ENCODE results near the gene GALC. TPM values are rescaled to one million over a fixed set of nuclear protein-coding genes. Genes with fewer than 3 reads are reported as not detected.

The GALC gene
- total RNA-seq (10 to 100 TPM; 17.2 to 20.5 (median 18.6) TPM), total RNA-seq (8.6 to 51.6 (median 29.1) reads per million in 29 experiments)
- total RNA-seq (2013), result 29.8 TPM

DNA sequence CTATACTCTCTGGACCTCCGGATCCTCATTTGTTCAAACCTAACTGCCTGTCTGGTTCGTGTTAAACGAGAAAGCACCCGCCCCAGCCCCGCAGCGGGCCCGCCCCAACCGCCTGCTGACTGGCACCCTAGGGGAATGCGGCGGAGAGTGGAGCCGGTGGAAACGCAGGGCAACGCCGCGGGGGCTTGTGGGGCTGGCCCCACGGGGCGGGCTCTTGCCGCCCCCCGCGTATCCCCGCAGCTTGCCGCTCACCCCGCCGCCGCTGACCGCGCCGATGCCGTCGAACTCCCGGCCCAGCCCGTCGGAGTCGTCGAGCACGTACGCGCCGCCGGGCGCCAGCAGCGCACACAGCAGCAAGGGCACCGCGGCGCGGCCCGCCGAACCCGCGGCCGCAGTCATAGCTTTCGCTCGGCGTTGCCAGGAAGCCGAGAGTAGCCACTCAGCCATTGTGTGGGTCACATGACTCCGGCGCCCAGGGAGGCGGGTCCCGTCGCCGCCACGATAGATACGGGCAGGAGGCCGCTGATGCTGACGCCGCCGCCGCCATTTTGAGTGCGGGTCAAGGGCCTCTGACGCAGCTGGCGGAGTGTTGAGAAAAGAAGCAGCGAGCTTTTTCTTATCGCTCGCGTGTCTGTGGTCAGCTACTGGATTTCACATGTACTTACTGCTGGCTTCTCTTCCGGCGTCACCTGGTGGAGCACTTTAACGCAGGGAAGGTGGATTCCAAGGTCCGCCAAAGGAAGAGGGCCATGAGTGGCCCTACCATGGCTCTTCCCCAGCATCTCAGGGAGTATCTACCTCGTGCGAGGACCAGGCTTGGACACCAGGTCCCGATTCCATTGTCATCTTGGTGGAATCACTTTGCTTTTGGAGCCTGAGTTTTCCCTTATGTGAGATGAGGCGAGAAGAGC, at the start of gene GALC:
Gene GALC (minus strand): TSS at position 465 of the 911 bp plus-strand sequence. CDS start 18 bp downstream, at position 447.
- ChIA-PET POLR2A (interaction anchor here (0.6 to 2.8 kb wide), 5 partner anchors 13 to 155 kb away, joined by 3 to 33 read pairs (median 4); partner anchors contain the start of gene GPR65 (in 1 of the 2)), CTCF (interaction anchor here (0.6 to 1.5 kb wide), 11 partner anchors 10 to 237 kb away, joined by 3 to 14 read pairs (median 4); partner anchors contain the start of gene GPR65 (in 1 of the 2))
- H3K4me3 Mint-ChIP-seq, result peak within 1 kb of the TSS; percentile 86 to 93 (median 88)
- Histone ChIP-seq H3K27me3 (replicated peaks in 1 of 2; ENCODE audit: control insufficient read depth in 2 of 2, extremely low read depth in 1 of 2, insufficient read depth in 2 of 2, low read length in 1 of 2) (no peaks in the 10 kb centered on the region), H3K36me3 (ENCODE audit: control insufficient read depth in 2 of 2, extremely low read depth in 1 of 2, insufficient read depth in 1 of 2, low read length in 1 of 2) (no peaks in the 10 kb centered on the region), H3K27ac (ENCODE audit: low read length) (peak within 1 kb of the TSS; percentile 98), H3K9me3 (no peaks in the 10 kb centered on the region), H3K4me1 (ENCODE audit: control insufficient read depth in 1 of 2, extremely low read depth in 1 of 2, insufficient read depth in 2 of 2, low read length in 2 of 2) (peaks cover 7 to 31% of the 10 kb centered on the region in 2 experiments), H3K4me3 (ENCODE audit: control insufficient read depth in 1 of 2, extremely low read depth in 1 of 2, low read length in 1 of 2) (peak within 1 kb of the TSS; percentile 66 to 86)
- DNase-seq (peak; percentile 92 to 97 (median 95)), ATAC-seq (replicated peaks in 1 of 4) (peak; percentile 88 to 90 (median 89))
- peak within 1 kb of the TSS; percentile 98 to 99 for H3K27ac Mint-ChIP-seq
- H3K27me3 Mint-ChIP-seq, result no peaks in the 10 kb centered on the region
- no peaks in the 10 kb centered on the region for H3K36me3 Mint-ChIP-seq
- WGBS (ENCODE audit: insufficient coverage), result under 1% methylated on average over 78 of the region's 83 CpGs
- H3K4me1 Mint-ChIP-seq, result peaks cover 75 to 78% (median 75%) of the 10 kb centered on the region in 3 donors
- no peaks in the 10 kb centered on the region for H3K9me3 Mint-ChIP-seq

- no peaks in the 10 kb centered on the region for H3K36me3 Mint-ChIP-seq
- H3K9me3 Mint-ChIP-seq, result no peaks in the 10 kb centered on the region
- peaks cover 0 to 22% (median 11%) of the 10 kb centered on the region in 3 donors for H3K4me1 Mint-ChIP-seq
- H3K4me1 ChIP-seq (ENCODE audit: control insufficient read depth in 1 of 2, extremely low read depth in 1 of 2, insufficient read depth in 2 of 2, low read length in 2 of 2), result no peaks in the 10 kb centered on the region
- ChIA-PET POLR2A (no interaction called here), CTCF (no interaction called here)
- no peaks in the 10 kb centered on the region for H3K27me3 ChIP-seq (replicated peaks in 1 of 2; ENCODE audit: control insufficient read depth in 2 of 2, extremely low read depth in 1 of 2, insufficient read depth in 2 of 2, low read length in 1 of 2)
- DNase-seq, result no peak
- no peaks in the 10 kb centered on the region for H3K36me3 ChIP-seq (ENCODE audit: control insufficient read depth in 2 of 2, extremely low read depth in 1 of 2, insufficient read depth in 1 of 2, low read length in 1 of 2)
- ATAC-seq (replicated peaks in 1 of 4), result no peak
- no peak overlapping the region for H3K27ac Mint-ChIP-seq
- no peak overlapping the region for H3K4me3 Mint-ChIP-seq
- H3K27ac ChIP-seq (ENCODE audit: low read length), result no peak overlapping the region
- no peaks in the 10 kb centered on the region for H3K9me3 ChIP-seq
- 100% methylated on average over 1 of the region's 1 CpG for WGBS (ENCODE audit: insufficient coverage)
- H3K4me3 ChIP-seq (ENCODE audit: control insufficient read depth in 1 of 2, extremely low read depth in 1 of 2, low read length in 1 of 2), result no peak overlapping the region
- no peaks in the 10 kb centered on the region for H3K27me3 Mint-ChIP-seq
Observed at GRCh38 chr14:88040146-88040545, 47.2 kb upstream of the GALC start.

- no peak for ATAC-seq (replicated peaks in 1 of 4)
- Mint-ChIP-seq H3K4me1 (peaks cover 2 to 20% (median 11%) of the 10 kb centered on the region in 3 donors), H3K27ac (no peak overlapping the region), H3K9me3 (no peaks in the 10 kb centered on the region), H3K36me3 (no peaks in the 10 kb centered on the region), H3K27me3 (no peaks in the 10 kb centered on the region), H3K4me3 (no peak overlapping the region)
- H3K4me3 ChIP-seq (ENCODE audit: control insufficient read depth in 1 of 2, extremely low read depth in 1 of 2, low read length in 1 of 2), result no peak overlapping the region
- DNase-seq, result no peak
- H3K27me3 ChIP-seq (replicated peaks in 1 of 2; ENCODE audit: control insufficient read depth in 2 of 2, extremely low read depth in 1 of 2, insufficient read depth in 2 of 2, low read length in 1 of 2), result no peaks in the 10 kb centered on the region
- no peaks in the 10 kb centered on the region for H3K36me3 ChIP-seq (ENCODE audit: control insufficient read depth in 2 of 2, extremely low read depth in 1 of 2, insufficient read depth in 1 of 2, low read length in 1 of 2)
- no CpG with 5 or more reads among the region's 3 CpGs for WGBS (ENCODE audit: insufficient coverage)
- H3K4me1 ChIP-seq (ENCODE audit: control insufficient read depth in 1 of 2, extremely low read depth in 1 of 2, insufficient read depth in 2 of 2, low read length in 2 of 2), result no peaks in the 10 kb centered on the region
- H3K27ac ChIP-seq (ENCODE audit: low read length), result no peak overlapping the region
- CTCF ChIA-PET, result no interaction called here
- POLR2A ChIA-PET, result interaction anchor here in 1 of 2 donors (0.6 kb wide), 1 partner anchor 50 kb away, joined by 3 read pairs; no protein-coding TSS in a partner anchor
- H3K9me3 ChIP-seq, result no peaks in the 10 kb centered on the region
Observed at GRCh38 chr14:88039197-88039596, 46.2 kb upstream of the GALC start.

- Histone ChIP-seq H3K9me3 (no peaks in the 10 kb centered on the region), H3K36me3 (ENCODE audit: control insufficient read depth in 2 of 2, extremely low read depth in 1 of 2, insufficient read depth in 1 of 2, low read length in 1 of 2) (no peaks in the 10 kb centered on the region), H3K4me3 (ENCODE audit: control insufficient read depth in 1 of 2, extremely low read depth in 1 of 2, low read length in 1 of 2) (no peak overlapping the region), H3K27ac (ENCODE audit: low read length) (no peak overlapping the region), H3K4me1 (ENCODE audit: control insufficient read depth in 1 of 2, extremely low read depth in 1 of 2, insufficient read depth in 2 of 2, low read length in 2 of 2) (no peaks in the 10 kb centered on the region), H3K27me3 (replicated peaks in 1 of 2; ENCODE audit: control insufficient read depth in 2 of 2, extremely low read depth in 1 of 2, insufficient read depth in 2 of 2, low read length in 1 of 2) (no peaks in the 10 kb centered on the region)
- DNase-seq (no peak), ATAC-seq (replicated peaks in 1 of 4) (no peak)
- ChIA-PET POLR2A (no interaction called here), CTCF (interaction anchor here in 1 of 2 donors (1.4 kb wide), 1 partner anchor 132 kb away, joined by 3 read pairs; no protein-coding TSS in a partner anchor)
- 100% methylated on average over 1 of the region's 1 CpG for WGBS (ENCODE audit: insufficient coverage)
- Mint-ChIP-seq H3K36me3 (no peaks in the 10 kb centered on the region), H3K4me3 (no peak overlapping the region), H3K9me3 (no peaks in the 10 kb centered on the region), H3K4me1 (peaks cover 6 to 18% (median 11%) of the 10 kb centered on the region in 3 donors), H3K27ac (no peak overlapping the region), H3K27me3 (no peaks in the 10 kb centered on the region)
Observed at GRCh38 chr14:88037325-88037724, 44.3 kb upstream of the GALC start.

GRCh38 chr14:88036422-88036821, 43.4 kb upstream of the GALC start:
- H3K36me3 ChIP-seq (ENCODE audit: control insufficient read depth in 2 of 2, extremely low read depth in 1 of 2, insufficient read depth in 1 of 2, low read length in 1 of 2), result no peaks in the 10 kb centered on the region
- no peaks in the 10 kb centered on the region for H3K9me3 ChIP-seq
- Mint-ChIP-seq H3K27ac (no peak overlapping the region), H3K4me3 (no peak overlapping the region), H3K27me3 (no peaks in the 10 kb centered on the region), H3K36me3 (no peaks in the 10 kb centered on the region), H3K9me3 (no peaks in the 10 kb centered on the region), H3K4me1 (peaks cover 9 to 22% (median 14%) of the 10 kb centered on the region in 3 donors)
- no peaks in the 10 kb centered on the region for H3K27me3 ChIP-seq (replicated peaks in 1 of 2; ENCODE audit: control insufficient read depth in 2 of 2, extremely low read depth in 1 of 2, insufficient read depth in 2 of 2, low read length in 1 of 2)
- no peak overlapping the region for H3K4me3 ChIP-seq (ENCODE audit: control insufficient read depth in 1 of 2, extremely low read depth in 1 of 2, low read length in 1 of 2)
- H3K27ac ChIP-seq (ENCODE audit: low read length), result no peak overlapping the region
- ChIA-PET POLR2A (no interaction called here), CTCF (no interaction called here)
- no peaks in the 10 kb centered on the region for H3K4me1 ChIP-seq (ENCODE audit: control insufficient read depth in 1 of 2, extremely low read depth in 1 of 2, insufficient read depth in 2 of 2, low read length in 2 of 2)
- ATAC-seq (replicated peaks in 1 of 4) (no peak), DNase-seq (no peak)
- no CpG with 5 or more reads among the region's 2 CpGs for WGBS (ENCODE audit: insufficient coverage)

- no peaks in the 10 kb centered on the region for H3K9me3 ChIP-seq
- no peak for ATAC-seq (replicated peaks in 1 of 4)
- no peak overlapping the region for H3K27ac Mint-ChIP-seq
- peaks cover 31 to 39% (median 35%) of the 10 kb centered on the region in 3 donors for H3K4me1 Mint-ChIP-seq
- no peak overlapping the region for H3K27ac ChIP-seq (ENCODE audit: low read length)
- no peak for DNase-seq
- POLR2A ChIA-PET, result no interaction called here
- CTCF ChIA-PET, result interaction anchor here in 1 of 2 donors (1.0 kb wide), 1 partner anchor 10 kb away, joined by 3 read pairs; no protein-coding TSS in a partner anchor
- no peaks in the 10 kb centered on the region for H3K9me3 Mint-ChIP-seq
- H3K36me3 ChIP-seq (ENCODE audit: control insufficient read depth in 2 of 2, extremely low read depth in 1 of 2, insufficient read depth in 1 of 2, low read length in 1 of 2), result no peaks in the 10 kb centered on the region
- no peaks in the 10 kb centered on the region for H3K27me3 Mint-ChIP-seq
- H3K4me3 Mint-ChIP-seq, result no peak overlapping the region
- WGBS (ENCODE audit: insufficient coverage), result 67% methylated on average over 1 of the region's 2 CpGs
- H3K27me3 ChIP-seq (replicated peaks in 1 of 2; ENCODE audit: control insufficient read depth in 2 of 2, extremely low read depth in 1 of 2, insufficient read depth in 2 of 2, low read length in 1 of 2), result no peaks in the 10 kb centered on the region
- H3K4me1 ChIP-seq (ENCODE audit: control insufficient read depth in 1 of 2, extremely low read depth in 1 of 2, insufficient read depth in 2 of 2, low read length in 2 of 2), result peaks cover 0 to 10% of the 10 kb centered on the region in 2 experiments
- no peak overlapping the region for H3K4me3 ChIP-seq (ENCODE audit: control insufficient read depth in 1 of 2, extremely low read depth in 1 of 2, low read length in 1 of 2)
- H3K36me3 Mint-ChIP-seq, result no peaks in the 10 kb centered on the region
Observed at GRCh38 chr14:88034076-88034475, 41.1 kb upstream of the GALC start.
